Transverse colon (tissue), 3 donors: Measurements from ENCODE around the gene NAALADL2.

Experiments used
- POLR2A ChIP-seq: fragments of 450-650 bp; IDR thresholded peaks from one replicate; pipeline ENCODE4 v1.6.1; 2016; ENCODE audit warnings: antibody characterized with exemption, mild to moderate bottlenecking, moderate library complexity
- TF ChIP-seq, protein P1 (sequence below), 5 experiments: fragments of 200-600 bp in 3 of 5; fragments of 450-650 bp in 2 of 5; sonication (generic) in 3 of 5; IDR thresholded peaks; 1 replicate in 2 of 5; 2 replicates in 3 of 5; pipeline ENCODE4 v1.5.1; 2016 to 2017; ENCODE audit warnings: antibody characterized with exemption in 5 of 5, inconsistent platforms in 3 of 5, mild to moderate bottlenecking in 2 of 5, moderate library complexity in 1 of 5

- TF ChIP-seq, protein P1, sequence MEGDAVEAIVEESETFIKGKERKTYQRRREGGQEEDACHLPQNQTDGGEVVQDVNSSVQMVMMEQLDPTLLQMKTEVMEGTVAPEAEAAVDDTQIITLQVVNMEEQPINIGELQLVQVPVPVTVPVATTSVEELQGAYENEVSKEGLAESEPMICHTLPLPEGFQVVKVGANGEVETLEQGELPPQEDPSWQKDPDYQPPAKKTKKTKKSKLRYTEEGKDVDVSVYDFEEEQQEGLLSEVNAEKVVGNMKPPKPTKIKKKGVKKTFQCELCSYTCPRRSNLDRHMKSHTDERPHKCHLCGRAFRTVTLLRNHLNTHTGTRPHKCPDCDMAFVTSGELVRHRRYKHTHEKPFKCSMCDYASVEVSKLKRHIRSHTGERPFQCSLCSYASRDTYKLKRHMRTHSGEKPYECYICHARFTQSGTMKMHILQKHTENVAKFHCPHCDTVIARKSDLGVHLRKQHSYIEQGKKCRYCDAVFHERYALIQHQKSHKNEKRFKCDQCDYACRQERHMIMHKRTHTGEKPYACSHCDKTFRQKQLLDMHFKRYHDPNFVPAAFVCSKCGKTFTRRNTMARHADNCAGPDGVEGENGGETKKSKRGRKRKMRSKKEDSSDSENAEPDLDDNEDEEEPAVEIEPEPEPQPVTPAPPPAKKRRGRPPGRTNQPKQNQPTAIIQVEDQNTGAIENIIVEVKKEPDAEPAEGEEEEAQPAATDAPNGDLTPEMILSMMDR (IDR thresholded peaks at IDR 0.05) = no peak
- no peak for TF ChIP-seq POLR2A
Measured at GRCh38 chr3:175731543-175731942, 872.4 kb downstream of the NAALADL2 start.
